ENCODE data around the gene OR6J1.
"Not testable (repeated sequence)": the region's sequence is repeated elsewhere in the genome, so short reads cannot be mapped to it uniquely, and the experiment has no call there.

The OR6J1 gene

GRCh38 chr14:22630486-22630885 is 13.7 kb downstream of the OR6J1 start:
- H3K4me1 ChIP-seq (ENCODE audit: control insufficient read depth in 2 of 2, insufficient read depth in 2 of 2, low read length in 2 of 2): no peaks in the 10 kb centered on the region
- H3K9me3 ChIP-seq (ENCODE audit: control insufficient read depth in 2 of 2, low read length in 2 of 2): no peaks in the 10 kb centered on the region
- H3K9ac ChIP-seq (ENCODE audit: low read depth in 1 of 2, low read length in 2 of 2): no peak overlapping the region
- no peaks in the 10 kb centered on the region for H3K36me3 ChIP-seq (ENCODE audit: control insufficient read depth in 2 of 2, insufficient read depth in 2 of 2, low read length in 2 of 2)
- no peak overlapping the region for H3K27ac ChIP-seq (ENCODE audit: low read depth in 2 of 2, low read length in 2 of 2)
- no peak overlapping the region for H3K4me3 ChIP-seq (ENCODE audit: low read length in 2 of 2)
- no peaks in the 10 kb centered on the region for H3K27me3 ChIP-seq (ENCODE audit: control insufficient read depth in 2 of 2, insufficient read depth in 2 of 2, low read length in 2 of 2)

- Histone ChIP-seq H3K27ac (ENCODE audit: low read depth in 2 of 2, low read length in 2 of 2) (no peak overlapping the region), H3K4me1 (ENCODE audit: control insufficient read depth in 2 of 2, insufficient read depth in 2 of 2, low read length in 2 of 2) (no peaks in the 10 kb centered on the region), H3K4me3 (ENCODE audit: low read length in 2 of 2) (no peak overlapping the region), H3K36me3 (ENCODE audit: control insufficient read depth in 2 of 2, insufficient read depth in 2 of 2, low read length in 2 of 2) (no peaks in the 10 kb centered on the region), H3K27me3 (ENCODE audit: control insufficient read depth in 2 of 2, insufficient read depth in 2 of 2, low read length in 2 of 2) (no peaks in the 10 kb centered on the region), H3K9ac (ENCODE audit: low read depth in 1 of 2, low read length in 2 of 2) (no peak overlapping the region), H3K9me3 (ENCODE audit: control insufficient read depth in 2 of 2, low read length in 2 of 2) (no peaks in the 10 kb centered on the region)
These were observed 14.1 kb downstream of the OR6J1 start for GRCh38 chr14:22630066-22630465.

- no peaks in the 10 kb centered on the region for H3K9me3 ChIP-seq (ENCODE audit: control insufficient read depth in 2 of 2, low read length in 2 of 2)
These were observed 14.8 kb downstream of the OR6J1 start for GRCh38 chr14:22629361-22629760.

GRCh38 chr14:22627506-22628263 is 16.5 kb downstream of the OR6J1 start:
- H3K4me1 ChIP-seq (ENCODE audit: control insufficient read depth in 2 of 2, insufficient read depth in 2 of 2, low read length in 2 of 2): no peaks in the 10 kb centered on the region
- H3K36me3 ChIP-seq (ENCODE audit: control insufficient read depth in 2 of 2, insufficient read depth in 2 of 2, low read length in 2 of 2): no peaks in the 10 kb centered on the region
- H3K4me3 ChIP-seq (ENCODE audit: low read length in 2 of 2): no peak overlapping the region
- no peaks in the 10 kb centered on the region for H3K9me3 ChIP-seq (ENCODE audit: control insufficient read depth in 2 of 2, low read length in 2 of 2)
- H3K27me3 ChIP-seq (ENCODE audit: control insufficient read depth in 2 of 2, insufficient read depth in 2 of 2, low read length in 2 of 2): no peaks in the 10 kb centered on the region
- no peak overlapping the region for H3K27ac ChIP-seq (ENCODE audit: low read depth in 2 of 2, low read length in 2 of 2)
- H3K9ac ChIP-seq (ENCODE audit: low read depth in 1 of 2, low read length in 2 of 2): no peak overlapping the region

More at GRCh38 chr14:22629361-22629760, 14.8 kb downstream of the OR6J1 start:
- Histone ChIP-seq H3K36me3 (ENCODE audit: control insufficient read depth in 2 of 2, insufficient read depth in 2 of 2, low read length in 2 of 2) (no peaks in the 10 kb centered on the region), H3K4me1 (ENCODE audit: control insufficient read depth in 2 of 2, insufficient read depth in 2 of 2, low read length in 2 of 2) (no peaks in the 10 kb centered on the region), H3K9ac (ENCODE audit: low read depth in 1 of 2, low read length in 2 of 2) (no peak overlapping the region), H3K27me3 (ENCODE audit: control insufficient read depth in 2 of 2, insufficient read depth in 2 of 2, low read length in 2 of 2) (no peaks in the 10 kb centered on the region), H3K27ac (ENCODE audit: low read depth in 2 of 2, low read length in 2 of 2) (no peak overlapping the region), H3K4me3 (ENCODE audit: low read length in 2 of 2) (no peak overlapping the region)

- Histone ChIP-seq H3K27me3 (ENCODE audit: control insufficient read depth in 2 of 2, insufficient read depth in 2 of 2, low read length in 2 of 2) (no peaks in the 10 kb centered on the region), H3K9me3 (ENCODE audit: control insufficient read depth in 2 of 2, low read length in 2 of 2) (no peaks in the 10 kb centered on the region), H3K27ac (ENCODE audit: low read depth in 2 of 2, low read length in 2 of 2) (no peak overlapping the region), H3K9ac (ENCODE audit: low read depth in 1 of 2, low read length in 2 of 2) (no peak overlapping the region), H3K4me3 (ENCODE audit: low read length in 2 of 2) (no peak overlapping the region), H3K36me3 (ENCODE audit: control insufficient read depth in 2 of 2, insufficient read depth in 2 of 2, low read length in 2 of 2) (no peaks in the 10 kb centered on the region), H3K4me1 (ENCODE audit: control insufficient read depth in 2 of 2, insufficient read depth in 2 of 2, low read length in 2 of 2) (no peaks in the 10 kb centered on the region)
These were observed 17.6 kb downstream of the OR6J1 start for GRCh38 chr14:22626590-22626989.

- Histone ChIP-seq H3K36me3 (ENCODE audit: control insufficient read depth in 2 of 2, insufficient read depth in 2 of 2, low read length in 2 of 2) (no peaks in the 10 kb centered on the region), H3K27me3 (ENCODE audit: control insufficient read depth in 2 of 2, insufficient read depth in 2 of 2, low read length in 2 of 2) (no peaks in the 10 kb centered on the region), H3K27ac (ENCODE audit: low read depth in 2 of 2, low read length in 2 of 2) (no peak overlapping the region), H3K9me3 (ENCODE audit: control insufficient read depth in 2 of 2, low read length in 2 of 2) (no peaks in the 10 kb centered on the region), H3K4me1 (ENCODE audit: control insufficient read depth in 2 of 2, insufficient read depth in 2 of 2, low read length in 2 of 2) (no peaks in the 10 kb centered on the region), H3K4me3 (ENCODE audit: low read length in 2 of 2) (no peak overlapping the region), H3K9ac (ENCODE audit: low read depth in 1 of 2, low read length in 2 of 2) (no peak overlapping the region)
These were observed 21.1 kb downstream of the OR6J1 start for GRCh38 chr14:22623047-22623446.

- no peak overlapping the region for H3K27ac ChIP-seq (ENCODE audit: low read depth in 2 of 2, low read length in 2 of 2)
- no peaks in the 10 kb centered on the region for H3K4me1 ChIP-seq (ENCODE audit: control insufficient read depth in 2 of 2, insufficient read depth in 2 of 2, low read length in 2 of 2)
- H3K4me3 ChIP-seq (ENCODE audit: low read length in 2 of 2): no peak overlapping the region
- H3K9me3 ChIP-seq (ENCODE audit: control insufficient read depth in 2 of 2, low read length in 2 of 2): no peaks in the 10 kb centered on the region
- no peak overlapping the region for H3K9ac ChIP-seq (ENCODE audit: low read depth in 1 of 2, low read length in 2 of 2)
- H3K36me3 ChIP-seq (ENCODE audit: control insufficient read depth in 2 of 2, insufficient read depth in 2 of 2, low read length in 2 of 2): no peaks in the 10 kb centered on the region
- H3K27me3 ChIP-seq (ENCODE audit: control insufficient read depth in 2 of 2, insufficient read depth in 2 of 2, low read length in 2 of 2): no peaks in the 10 kb centered on the region
These were observed 21.9 kb downstream of the OR6J1 start for GRCh38 chr14:22622255-22622654.

GRCh38 chr14:22615765-22616164 is 28.4 kb downstream of the OR6J1 start:
- H3K9me3 ChIP-seq (ENCODE audit: control insufficient read depth in 2 of 2, low read length in 2 of 2); H3K27ac ChIP-seq (ENCODE audit: low read depth in 2 of 2, low read length in 2 of 2); H3K27me3 ChIP-seq (ENCODE audit: control insufficient read depth in 2 of 2, insufficient read depth in 2 of 2, low read length in 2 of 2); H3K4me1 ChIP-seq (ENCODE audit: control insufficient read depth in 2 of 2, insufficient read depth in 2 of 2, low read length in 2 of 2); H3K4me3 ChIP-seq (ENCODE audit: low read length in 2 of 2); H3K9ac ChIP-seq (ENCODE audit: low read depth in 1 of 2, low read length in 2 of 2): not testable (repeated sequence)
- H3K36me3 ChIP-seq (ENCODE audit: control insufficient read depth in 2 of 2, insufficient read depth in 2 of 2, low read length in 2 of 2): peaks cover 11 to 17% of the 10 kb centered on the region in 2 donors

GRCh38 chr14:22614240-22614799 is 29.8 kb downstream of the OR6J1 start:
- H3K36me3 ChIP-seq (ENCODE audit: control insufficient read depth in 2 of 2, insufficient read depth in 2 of 2, low read length in 2 of 2): peaks cover 24 to 28% of the 10 kb centered on the region in 2 donors
- H3K27me3 ChIP-seq (ENCODE audit: control insufficient read depth in 2 of 2, insufficient read depth in 2 of 2, low read length in 2 of 2): no peaks in the 10 kb centered on the region
- no peak overlapping the region for H3K27ac ChIP-seq (ENCODE audit: low read depth in 2 of 2, low read length in 2 of 2)
- no peaks in the 10 kb centered on the region for H3K4me1 ChIP-seq (ENCODE audit: control insufficient read depth in 2 of 2, insufficient read depth in 2 of 2, low read length in 2 of 2)
- no peak overlapping the region for H3K9ac ChIP-seq (ENCODE audit: low read depth in 1 of 2, low read length in 2 of 2)
- no peaks in the 10 kb centered on the region for H3K9me3 ChIP-seq (ENCODE audit: control insufficient read depth in 2 of 2, low read length in 2 of 2)
- H3K4me3 ChIP-seq (ENCODE audit: low read length in 2 of 2): no peak overlapping the region

- H3K4me1 ChIP-seq (ENCODE audit: control insufficient read depth in 2 of 2, insufficient read depth in 2 of 2, low read length in 2 of 2): no peaks in the 10 kb centered on the region
- no peaks in the 10 kb centered on the region for H3K9me3 ChIP-seq (ENCODE audit: control insufficient read depth in 2 of 2, low read length in 2 of 2)
- H3K27me3 ChIP-seq (ENCODE audit: control insufficient read depth in 2 of 2, insufficient read depth in 2 of 2, low read length in 2 of 2): no peaks in the 10 kb centered on the region
- no peak overlapping the region for H3K27ac ChIP-seq (ENCODE audit: low read depth in 2 of 2, low read length in 2 of 2)
- peaks cover 24 to 30% of the 10 kb centered on the region in 2 donors for H3K36me3 ChIP-seq (ENCODE audit: control insufficient read depth in 2 of 2, insufficient read depth in 2 of 2, low read length in 2 of 2)
- H3K9ac ChIP-seq (ENCODE audit: low read depth in 1 of 2, low read length in 2 of 2): no peak overlapping the region
- H3K4me3 ChIP-seq (ENCODE audit: low read length in 2 of 2): no peak overlapping the region
These were observed 30.4 kb downstream of the OR6J1 start for GRCh38 chr14:22613736-22614239.

Data from mucosa of rectum (tissue), 2 donors.